Measurements from ENCODE around the gene HLCS. TPM values are rescaled to one million over a fixed set of nuclear protein-coding genes. Genes with fewer than 3 reads are reported as not detected.

HLCS gene
- total and polyA plus RNA-seq, 2 of the 8 experiments (the other 6 are each of a cell fraction or from before 2014, with no cell fraction given), result 4.7 to 12.2 TPM

DNA sequence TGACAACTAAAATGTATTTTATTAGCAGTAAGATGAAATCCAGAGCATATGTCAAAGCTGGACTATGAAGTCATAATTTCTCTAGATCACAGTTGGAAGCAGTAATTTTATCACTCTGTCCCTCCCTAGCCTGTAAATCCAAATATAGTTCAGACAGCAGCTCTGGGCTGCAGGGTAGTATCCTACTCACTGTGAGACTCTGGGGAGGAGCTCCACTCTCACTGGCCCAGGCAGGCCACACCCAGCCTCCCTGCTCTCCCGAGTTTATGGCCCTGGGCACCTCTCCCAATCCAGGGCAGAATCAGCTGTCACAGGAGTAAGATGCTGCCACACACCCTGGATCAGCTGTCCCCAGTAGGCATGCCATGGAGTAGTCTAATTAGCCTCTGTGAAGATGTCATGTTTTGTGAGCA, 131.1 kb downstream of the HLCS start (continued):
- TF ChIP-seq, protein P1, sequence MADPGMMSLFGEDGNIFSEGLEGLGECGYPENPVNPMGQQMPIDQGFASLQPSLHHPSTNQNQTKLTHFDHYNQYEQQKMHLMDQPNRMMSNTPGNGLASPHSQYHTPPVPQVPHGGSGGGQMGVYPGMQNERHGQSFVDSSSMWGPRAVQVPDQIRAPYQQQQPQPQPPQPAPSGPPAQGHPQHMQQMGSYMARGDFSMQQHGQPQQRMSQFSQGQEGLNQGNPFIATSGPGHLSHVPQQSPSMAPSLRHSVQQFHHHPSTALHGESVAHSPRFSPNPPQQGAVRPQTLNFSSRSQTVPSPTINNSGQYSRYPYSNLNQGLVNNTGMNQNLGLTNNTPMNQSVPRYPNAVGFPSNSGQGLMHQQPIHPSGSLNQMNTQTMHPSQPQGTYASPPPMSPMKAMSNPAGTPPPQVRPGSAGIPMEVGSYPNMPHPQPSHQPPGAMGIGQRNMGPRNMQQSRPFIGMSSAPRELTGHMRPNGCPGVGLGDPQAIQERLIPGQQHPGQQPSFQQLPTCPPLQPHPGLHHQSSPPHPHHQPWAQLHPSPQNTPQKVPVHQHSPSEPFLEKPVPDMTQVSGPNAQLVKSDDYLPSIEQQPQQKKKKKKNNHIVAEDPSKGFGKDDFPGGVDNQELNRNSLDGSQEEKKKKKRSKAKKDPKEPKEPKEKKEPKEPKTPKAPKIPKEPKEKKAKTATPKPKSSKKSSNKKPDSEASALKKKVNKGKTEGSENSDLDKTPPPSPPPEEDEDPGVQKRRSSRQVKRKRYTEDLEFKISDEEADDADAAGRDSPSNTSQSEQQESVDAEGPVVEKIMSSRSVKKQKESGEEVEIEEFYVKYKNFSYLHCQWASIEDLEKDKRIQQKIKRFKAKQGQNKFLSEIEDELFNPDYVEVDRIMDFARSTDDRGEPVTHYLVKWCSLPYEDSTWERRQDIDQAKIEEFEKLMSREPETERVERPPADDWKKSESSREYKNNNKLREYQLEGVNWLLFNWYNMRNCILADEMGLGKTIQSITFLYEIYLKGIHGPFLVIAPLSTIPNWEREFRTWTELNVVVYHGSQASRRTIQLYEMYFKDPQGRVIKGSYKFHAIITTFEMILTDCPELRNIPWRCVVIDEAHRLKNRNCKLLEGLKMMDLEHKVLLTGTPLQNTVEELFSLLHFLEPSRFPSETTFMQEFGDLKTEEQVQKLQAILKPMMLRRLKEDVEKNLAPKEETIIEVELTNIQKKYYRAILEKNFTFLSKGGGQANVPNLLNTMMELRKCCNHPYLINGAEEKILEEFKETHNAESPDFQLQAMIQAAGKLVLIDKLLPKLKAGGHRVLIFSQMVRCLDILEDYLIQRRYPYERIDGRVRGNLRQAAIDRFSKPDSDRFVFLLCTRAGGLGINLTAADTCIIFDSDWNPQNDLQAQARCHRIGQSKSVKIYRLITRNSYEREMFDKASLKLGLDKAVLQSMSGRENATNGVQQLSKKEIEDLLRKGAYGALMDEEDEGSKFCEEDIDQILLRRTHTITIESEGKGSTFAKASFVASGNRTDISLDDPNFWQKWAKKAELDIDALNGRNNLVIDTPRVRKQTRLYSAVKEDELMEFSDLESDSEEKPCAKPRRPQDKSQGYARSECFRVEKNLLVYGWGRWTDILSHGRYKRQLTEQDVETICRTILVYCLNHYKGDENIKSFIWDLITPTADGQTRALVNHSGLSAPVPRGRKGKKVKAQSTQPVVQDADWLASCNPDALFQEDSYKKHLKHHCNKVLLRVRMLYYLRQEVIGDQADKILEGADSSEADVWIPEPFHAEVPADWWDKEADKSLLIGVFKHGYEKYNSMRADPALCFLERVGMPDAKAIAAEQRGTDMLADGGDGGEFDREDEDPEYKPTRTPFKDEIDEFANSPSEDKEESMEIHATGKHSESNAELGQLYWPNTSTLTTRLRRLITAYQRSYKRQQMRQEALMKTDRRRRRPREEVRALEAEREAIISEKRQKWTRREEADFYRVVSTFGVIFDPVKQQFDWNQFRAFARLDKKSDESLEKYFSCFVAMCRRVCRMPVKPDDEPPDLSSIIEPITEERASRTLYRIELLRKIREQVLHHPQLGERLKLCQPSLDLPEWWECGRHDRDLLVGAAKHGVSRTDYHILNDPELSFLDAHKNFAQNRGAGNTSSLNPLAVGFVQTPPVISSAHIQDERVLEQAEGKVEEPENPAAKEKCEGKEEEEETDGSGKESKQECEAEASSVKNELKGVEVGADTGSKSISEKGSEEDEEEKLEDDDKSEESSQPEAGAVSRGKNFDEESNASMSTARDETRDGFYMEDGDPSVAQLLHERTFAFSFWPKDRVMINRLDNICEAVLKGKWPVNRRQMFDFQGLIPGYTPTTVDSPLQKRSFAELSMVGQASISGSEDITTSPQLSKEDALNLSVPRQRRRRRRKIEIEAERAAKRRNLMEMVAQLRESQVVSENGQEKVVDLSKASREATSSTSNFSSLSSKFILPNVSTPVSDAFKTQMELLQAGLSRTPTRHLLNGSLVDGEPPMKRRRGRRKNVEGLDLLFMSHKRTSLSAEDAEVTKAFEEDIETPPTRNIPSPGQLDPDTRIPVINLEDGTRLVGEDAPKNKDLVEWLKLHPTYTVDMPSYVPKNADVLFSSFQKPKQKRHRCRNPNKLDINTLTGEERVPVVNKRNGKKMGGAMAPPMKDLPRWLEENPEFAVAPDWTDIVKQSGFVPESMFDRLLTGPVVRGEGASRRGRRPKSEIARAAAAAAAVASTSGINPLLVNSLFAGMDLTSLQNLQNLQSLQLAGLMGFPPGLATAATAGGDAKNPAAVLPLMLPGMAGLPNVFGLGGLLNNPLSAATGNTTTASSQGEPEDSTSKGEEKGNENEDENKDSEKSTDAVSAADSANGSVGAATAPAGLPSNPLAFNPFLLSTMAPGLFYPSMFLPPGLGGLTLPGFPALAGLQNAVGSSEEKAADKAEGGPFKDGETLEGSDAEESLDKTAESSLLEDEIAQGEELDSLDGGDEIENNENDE (IDR thresholded peaks at IDR 0.05; ENCODE audit: insufficient replicate concordance, low read length), result no peak
- TF ChIP-seq CTBP2 (IDR thresholded peaks at IDR 0.05; ENCODE audit: borderline replicate concordance, insufficient read depth, insufficient read length, low read length) (no peak), BRCA1 (IDR thresholded peaks at IDR 0.05; ENCODE audit: low read depth, low read length) (no peak), SP4 (IDR thresholded peaks at IDR 0.05; ENCODE audit: low read length) (no peak), RBBP5 (IDR thresholded peaks at IDR 0.05; ENCODE audit: borderline replicate concordance, low read depth, low read length) (no peak), RNF2 (IDR thresholded peaks at IDR 0.05; ENCODE audit: borderline replicate concordance, low read depth, low read length, missing control alignments, poor library complexity, severe bottlenecking) (no peak), JUND (IDR thresholded peaks at IDR 0.05; ENCODE audit: low read length) (no peak), ASH2L (IDR thresholded peaks at IDR 0.05; ENCODE audit: low read length) (no peak), RAD21 (IDR thresholded peaks at IDR 0.05 in 1 of 2, conservative IDR thresholded peaks at IDR 0.05 in 1 of 2; ENCODE audit: low read depth in 2 of 2, low read length in 2 of 2) (no peak)
- TF ChIP-seq, protein P2, sequence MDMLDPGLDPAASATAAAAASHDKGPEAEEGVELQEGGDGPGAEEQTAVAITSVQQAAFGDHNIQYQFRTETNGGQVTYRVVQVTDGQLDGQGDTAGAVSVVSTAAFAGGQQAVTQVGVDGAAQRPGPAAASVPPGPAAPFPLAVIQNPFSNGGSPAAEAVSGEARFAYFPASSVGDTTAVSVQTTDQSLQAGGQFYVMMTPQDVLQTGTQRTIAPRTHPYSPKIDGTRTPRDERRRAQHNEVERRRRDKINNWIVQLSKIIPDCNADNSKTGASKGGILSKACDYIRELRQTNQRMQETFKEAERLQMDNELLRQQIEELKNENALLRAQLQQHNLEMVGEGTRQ (IDR thresholded peaks at IDR 0.05; ENCODE audit: low read length), result no peak

All from H1 (cell line).